GM18868 (cell line): ENCODE measurements around the gene KIRREL3.

Source experiments
- ATAC-seq: cut with Tn5 transposase; IDR thresholded peaks from one replicate; pipeline ENCODE4 v1.9.1; 2021; ENCODE audit warnings: mild to moderate bottlenecking, moderate library complexity; ENCODE audit not compliant: unreplicated experiment

Gene KIRREL3

DNA sequence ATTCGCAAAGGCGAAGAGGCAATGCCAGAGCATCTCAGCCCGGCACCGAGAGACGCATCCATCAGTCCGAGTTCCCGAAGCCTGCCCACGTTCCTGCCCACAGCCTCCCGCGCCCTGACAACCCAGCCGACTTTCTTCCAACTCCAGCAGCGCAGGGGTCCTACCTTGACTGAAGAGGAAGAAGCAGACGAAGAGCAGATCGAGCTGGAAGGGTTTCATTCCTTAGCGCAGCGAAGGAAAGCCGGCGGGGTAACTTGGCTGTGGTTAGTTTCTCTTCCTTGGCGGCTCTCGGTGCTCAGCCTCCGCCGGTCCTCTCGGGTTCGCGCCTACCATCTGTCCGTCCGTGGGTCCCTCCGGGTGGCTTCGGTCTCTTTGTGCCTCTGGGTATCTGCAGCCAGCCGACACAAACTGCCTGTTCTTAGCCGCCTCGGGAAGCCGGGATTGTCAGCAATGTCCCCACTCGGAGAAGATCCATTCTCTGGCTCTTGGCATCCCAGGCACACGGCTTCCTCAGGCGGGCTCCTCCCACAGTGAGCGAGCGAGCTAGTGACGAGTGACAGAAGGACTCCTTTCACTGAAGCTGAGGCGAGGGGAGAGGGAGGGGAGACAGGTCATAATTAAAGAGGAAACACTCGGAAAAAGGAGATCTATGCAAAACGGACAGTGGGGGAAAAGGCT lies at the start of gene KIRREL3:
Gene KIRREL3, minus strand, starts transcription at position 480 of the 678 bp plus-strand sequence.
- ATAC-seq = no peak

DNA sequence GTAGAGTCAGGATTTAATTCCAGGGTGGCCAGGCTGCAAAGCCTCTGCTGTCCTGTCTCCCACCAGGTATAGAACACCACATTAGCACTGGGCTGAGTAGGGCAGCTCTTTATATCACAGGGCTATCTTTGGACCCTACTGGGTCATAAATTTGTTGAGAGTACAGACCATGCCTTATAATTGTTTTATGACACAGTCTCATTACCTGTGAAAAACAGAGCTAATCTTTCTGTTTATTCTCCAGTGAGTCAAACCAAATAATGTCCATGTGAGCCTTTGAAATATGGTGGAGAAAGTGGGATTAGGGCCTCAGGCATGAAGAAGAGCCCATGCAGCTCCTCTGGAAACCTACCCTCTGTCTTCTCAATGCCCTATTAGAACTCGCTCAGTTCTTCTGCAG lies 49.6 kb upstream of the KIRREL3 start:
- ATAC-seq = no peak

DNA sequence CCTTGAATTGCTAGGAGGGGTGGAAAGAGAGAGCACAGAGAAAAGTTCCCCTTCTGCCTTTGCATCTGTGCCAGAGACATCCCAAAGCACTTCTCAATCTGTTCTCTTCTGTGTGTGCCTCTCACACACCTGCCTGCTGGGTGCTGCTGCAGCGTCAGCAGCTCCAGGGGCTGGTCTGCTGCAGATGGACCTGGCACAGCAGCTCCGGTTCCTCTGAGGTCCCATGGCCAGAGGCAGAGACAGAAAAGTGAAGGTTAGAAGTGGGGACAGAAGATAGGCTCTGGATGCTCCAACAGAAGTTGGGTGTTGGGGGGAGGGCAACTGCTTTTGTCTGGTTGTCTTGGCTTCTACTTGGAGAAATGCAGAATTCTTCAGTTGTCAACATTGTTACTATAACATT lies 48.9 kb upstream of the KIRREL3 start:
- ATAC-seq = no peak

DNA sequence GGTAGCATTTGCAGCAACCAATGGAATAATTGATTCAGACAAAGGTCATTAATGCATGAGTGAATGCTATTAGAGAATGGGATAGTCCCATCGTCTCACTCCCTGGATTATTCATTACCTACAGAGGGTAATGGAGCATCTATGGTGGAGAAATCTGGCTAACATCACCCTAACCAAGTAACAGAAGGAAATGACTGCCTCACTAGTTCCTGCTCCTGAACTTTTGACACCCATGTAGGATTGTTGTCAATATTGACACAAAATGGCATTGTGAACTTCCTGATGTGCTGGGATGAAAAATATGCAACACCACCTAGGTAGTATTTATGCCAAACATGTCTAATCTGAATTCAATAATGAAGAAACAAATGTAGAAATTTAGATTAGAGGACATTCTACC lies 44.0 kb upstream of the KIRREL3 start:
- ATAC-seq = no peak

DNA sequence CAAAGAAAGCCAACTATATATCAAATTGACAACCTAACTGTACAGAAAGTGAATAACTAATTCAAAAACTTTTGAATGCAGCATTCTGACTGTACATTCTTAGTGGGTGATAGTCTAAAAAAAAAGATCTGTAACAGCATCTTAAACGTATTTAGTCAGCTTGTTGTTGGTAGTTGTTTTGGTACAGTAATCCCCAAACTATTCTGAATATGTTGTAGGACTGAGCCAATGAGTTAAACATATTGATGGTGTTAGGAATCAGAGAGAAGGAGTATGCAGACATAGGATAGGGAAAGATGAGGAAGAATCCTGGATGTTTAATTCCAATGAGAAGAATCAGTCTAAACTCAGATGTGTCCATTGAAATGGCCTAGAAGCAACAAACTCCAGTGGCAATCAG lies 41.9 kb upstream of the KIRREL3 start:
- no peak for ATAC-seq

DNA sequence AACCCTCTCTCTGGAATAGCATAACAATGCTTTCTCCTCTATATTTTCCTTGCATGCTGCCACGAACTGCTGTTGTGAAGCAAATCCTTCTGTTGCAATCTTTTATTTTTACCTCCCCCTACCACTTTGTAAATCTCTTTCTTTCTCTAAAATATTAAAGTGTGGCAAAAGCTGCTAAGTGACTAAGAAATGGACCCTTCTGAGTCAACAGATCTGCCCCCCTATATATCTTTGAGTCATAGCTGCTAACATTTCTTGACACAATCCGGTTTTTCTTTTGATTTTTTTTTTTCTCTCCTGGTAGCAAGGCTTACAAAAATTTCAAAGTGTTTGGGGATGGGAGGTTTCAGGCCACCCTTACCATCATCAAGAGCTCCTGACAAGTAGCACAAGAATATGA lies 39.0 kb upstream of the KIRREL3 start:
- ATAC-seq = no peak

DNA sequence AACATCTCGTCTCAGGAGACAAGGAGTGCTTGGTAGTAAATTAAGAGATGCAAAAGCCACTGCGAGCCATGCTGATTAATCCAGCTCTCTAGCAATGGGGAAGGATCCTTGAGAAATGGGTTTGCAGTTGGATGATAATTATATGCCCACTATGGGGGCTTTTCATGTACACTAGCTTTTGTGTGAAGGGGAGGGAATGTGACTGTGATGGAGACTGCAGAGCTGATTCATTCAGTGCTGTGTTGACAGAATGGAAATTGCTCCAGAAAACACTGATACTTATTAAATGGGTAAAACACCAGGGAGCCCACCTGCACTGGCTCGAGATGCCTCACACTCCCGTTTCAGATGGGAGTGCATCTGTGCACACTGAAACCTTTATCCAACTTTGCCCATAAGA lies 37.0 kb upstream of the KIRREL3 start:
- ATAC-seq = no peak

DNA sequence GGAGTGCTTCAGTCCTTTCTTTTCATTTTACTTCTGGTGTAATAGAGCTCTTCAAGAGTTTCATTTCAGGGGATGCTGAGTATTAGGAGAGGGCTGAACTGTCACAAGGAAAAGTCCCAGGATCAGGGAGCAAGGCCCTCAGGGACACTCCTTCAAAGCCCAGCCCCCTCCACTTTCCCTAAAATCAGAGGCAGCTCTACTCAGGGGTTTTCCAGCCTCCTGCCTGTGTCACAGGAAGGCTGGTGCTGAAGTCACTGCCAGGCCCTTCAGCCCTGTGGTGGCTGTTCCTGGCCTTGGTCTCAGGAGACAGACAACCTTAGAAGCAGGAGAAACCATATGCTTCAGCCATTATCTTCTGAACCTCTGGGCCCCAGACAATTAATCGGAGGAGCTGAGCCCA lies 36.4 kb upstream of the KIRREL3 start:
- no peak for ATAC-seq

DNA sequence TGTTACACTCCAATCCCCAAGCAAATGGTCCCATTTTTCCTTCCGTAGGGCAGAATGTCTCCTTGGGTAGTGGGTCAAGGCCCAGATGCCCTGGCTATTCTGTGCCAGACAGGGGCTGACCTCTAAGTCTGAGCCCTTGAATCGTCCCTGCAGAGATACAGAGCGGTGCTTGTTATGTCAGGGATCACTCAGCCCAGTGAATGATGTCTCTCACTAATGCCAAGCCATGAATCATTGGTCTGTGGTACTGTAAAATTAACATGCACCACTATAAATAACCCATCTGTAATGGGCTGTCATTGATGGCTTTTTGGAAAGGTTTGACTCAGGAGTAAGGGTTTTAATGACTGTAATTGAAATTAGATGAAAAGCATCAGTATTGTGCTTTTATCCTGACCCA lies 35.3 kb upstream of the KIRREL3 start:
- no peak for ATAC-seq

DNA sequence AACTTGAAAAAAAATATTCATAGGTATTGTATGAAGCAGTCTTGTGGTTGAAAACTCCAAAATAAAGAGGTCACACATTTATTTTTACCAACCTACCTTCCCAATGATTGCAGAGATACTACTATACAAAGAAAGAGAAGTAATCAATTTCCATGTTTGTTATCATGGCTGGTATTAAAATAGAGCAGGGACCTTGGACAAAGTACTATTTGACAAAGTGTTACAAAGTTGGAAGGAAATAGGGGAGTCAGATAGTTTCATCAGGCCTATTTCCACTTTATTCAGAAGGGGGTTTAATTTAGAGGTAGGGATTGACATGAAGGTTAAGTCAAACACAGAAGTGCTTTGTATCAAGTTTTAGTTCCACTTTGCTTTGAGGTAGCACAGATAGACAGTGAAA lies 34.4 kb upstream of the KIRREL3 start:
- ATAC-seq = no peak

DNA sequence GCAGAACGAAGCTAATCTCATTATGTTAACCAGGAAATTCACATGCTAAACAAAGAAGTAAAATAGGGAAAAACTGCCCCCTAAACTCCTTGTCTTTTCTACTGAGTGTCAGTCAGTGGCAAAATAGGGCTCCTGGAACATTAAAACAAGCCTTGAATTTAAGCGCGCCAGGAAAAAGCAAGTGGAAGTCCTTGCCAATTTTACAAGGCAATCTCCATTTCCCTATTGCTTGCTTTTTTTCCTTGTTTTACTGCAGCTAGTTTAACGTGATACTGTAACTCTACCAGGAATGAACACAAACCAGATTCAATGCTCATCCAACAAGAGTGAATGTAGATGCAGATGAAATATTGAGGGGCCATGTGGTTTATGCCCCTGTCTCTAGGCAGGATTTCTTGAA lies 28.1 kb upstream of the KIRREL3 start:
- no peak for ATAC-seq

DNA sequence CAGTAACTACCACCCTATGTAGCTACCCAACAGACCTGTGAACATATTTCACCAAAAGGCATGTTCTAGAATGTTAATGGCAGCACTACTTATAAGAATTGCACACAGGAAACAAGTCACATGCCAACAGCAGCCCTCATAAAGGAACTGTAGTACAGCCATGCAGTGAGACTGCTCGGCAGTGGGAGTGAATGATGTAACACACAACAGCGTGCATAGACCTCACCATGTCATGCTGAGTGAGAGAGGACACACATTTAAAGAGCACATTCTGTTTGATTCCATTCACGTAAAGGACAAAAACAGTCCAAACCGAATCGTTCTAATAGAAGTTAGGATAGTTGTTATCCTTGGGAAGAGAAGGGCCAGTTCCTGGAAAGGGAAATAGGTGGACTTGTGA lies 27.2 kb upstream of the KIRREL3 start:
- ATAC-seq = no peak

DNA sequence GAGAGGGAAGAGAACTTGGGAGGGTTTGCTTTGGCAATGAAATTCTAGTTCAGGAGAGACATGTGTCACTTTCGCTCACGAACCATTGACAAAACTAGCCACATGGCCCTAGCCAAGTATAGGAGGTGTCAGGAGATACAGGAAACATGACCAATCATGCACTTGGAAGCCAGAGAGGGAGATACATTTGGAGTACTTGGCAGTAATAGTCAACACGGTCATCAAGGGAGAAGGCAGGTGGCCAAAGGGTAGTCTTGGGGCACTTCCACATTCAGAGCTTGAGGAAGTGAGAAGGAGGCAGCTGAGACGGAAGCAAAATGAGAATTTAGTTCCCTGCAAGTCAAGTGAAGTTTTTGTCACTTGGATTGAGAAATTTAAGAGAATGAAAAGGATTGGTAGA lies 26.4 kb upstream of the KIRREL3 start:
- ATAC-seq = no peak

DNA sequence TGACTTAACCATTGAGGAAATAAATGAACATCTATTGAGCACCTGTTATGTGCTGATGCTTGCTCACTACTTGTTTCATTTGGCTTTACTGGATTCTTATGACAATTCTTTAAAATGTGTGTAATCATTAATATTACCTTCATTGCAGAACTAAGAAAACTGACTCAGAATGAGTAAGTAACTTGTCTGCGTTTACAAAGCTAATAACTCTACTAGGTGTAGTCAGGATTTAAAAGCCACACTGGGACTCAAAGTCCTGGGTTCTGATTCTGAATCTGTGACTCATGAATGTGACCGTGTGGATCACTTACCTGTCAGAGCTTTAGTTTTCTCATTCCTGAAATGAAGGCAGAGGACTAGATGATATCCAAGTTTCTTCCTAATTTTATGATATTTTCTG lies 23.4 kb upstream of the KIRREL3 start:
- no peak for ATAC-seq

DNA sequence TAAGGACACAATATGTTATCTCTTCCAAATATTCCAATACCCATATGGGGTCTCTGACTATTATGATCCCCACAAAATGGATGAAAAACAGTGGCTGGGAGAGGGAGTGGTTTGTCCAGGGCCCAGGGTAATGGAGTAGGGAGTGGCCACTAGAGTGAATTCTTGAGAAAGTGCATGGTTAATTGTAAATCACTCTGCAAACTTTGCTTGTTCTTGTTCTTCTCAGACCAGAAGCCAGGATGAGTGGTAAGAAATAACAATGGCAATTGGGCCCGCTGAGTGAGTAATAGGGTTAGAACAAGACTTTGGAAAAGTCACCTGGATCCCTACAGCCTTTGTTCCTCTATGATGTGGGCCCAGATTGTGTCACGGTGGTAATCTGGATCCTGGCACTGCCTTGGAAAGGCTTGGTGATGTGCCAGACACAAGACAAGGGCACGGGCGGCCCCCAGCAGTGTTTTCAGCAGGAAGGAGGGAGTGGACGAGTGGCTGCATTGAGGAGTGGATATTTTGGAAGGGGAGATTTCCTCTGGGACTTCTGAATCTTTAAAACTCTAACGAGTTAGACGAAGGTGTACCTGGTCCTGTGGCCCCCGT lies 18.2 kb upstream of the KIRREL3 start:
- ATAC-seq = no peak

DNA sequence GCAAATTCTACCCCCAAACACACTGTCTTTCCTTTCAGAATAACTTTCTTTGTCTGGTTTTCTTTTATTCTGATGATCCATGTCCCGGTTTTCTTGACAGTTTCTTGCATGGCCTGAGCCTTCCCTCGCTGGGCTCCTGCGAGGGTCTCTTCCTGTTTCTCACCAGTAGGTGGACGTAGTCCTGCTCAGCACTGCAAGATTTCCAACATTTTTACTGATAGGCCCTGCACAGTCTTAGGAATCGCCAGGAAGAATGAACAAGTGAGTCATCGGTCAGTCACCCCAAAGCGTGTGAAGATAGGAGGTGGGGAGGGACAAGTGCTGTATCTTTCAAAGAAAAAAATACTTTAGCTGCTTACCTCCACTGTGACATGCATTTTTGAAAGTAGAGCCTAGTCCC lies 16.9 kb upstream of the KIRREL3 start:
- ATAC-seq = no peak

DNA sequence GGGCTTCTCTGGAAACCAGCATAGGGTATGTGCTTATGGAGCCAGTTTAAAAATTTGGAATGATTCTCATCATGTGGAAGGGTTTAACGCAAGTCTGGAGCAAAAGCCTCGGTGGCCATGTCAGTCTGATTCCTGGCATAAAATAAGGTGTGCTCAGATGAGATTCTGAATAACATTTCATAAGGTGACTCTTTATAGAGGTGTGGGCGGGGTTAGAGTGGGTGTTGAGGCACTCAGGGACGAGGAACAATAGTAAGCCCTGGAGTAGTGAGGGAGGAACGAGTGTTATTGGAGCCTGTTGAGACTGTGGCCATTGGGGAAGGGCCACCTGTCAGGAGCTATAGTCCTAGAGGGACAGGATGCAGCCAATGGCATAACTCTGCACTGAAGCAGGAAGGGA lies 13.0 kb upstream of the KIRREL3 start:
- no peak for ATAC-seq

DNA sequence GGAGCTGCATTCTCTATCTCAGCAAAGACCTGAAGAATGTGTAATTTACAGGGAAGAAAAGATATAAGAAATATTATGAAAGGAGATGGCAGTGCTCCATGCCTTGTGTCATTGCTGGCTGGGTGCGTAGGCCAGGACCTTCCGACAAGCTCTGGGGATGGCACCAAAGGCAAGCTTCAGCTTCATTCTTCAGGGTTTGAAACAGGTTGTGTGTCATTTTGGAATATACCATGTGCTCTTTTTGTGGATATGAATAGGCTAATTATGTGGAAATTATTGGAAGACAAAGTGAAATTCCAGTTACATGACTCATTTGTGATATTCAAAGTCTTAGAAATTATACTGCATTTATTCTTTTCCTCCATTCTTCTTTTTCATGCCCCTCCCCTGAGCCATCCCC lies 5.7 kb upstream of the KIRREL3 start:
- no peak for ATAC-seq

DNA sequence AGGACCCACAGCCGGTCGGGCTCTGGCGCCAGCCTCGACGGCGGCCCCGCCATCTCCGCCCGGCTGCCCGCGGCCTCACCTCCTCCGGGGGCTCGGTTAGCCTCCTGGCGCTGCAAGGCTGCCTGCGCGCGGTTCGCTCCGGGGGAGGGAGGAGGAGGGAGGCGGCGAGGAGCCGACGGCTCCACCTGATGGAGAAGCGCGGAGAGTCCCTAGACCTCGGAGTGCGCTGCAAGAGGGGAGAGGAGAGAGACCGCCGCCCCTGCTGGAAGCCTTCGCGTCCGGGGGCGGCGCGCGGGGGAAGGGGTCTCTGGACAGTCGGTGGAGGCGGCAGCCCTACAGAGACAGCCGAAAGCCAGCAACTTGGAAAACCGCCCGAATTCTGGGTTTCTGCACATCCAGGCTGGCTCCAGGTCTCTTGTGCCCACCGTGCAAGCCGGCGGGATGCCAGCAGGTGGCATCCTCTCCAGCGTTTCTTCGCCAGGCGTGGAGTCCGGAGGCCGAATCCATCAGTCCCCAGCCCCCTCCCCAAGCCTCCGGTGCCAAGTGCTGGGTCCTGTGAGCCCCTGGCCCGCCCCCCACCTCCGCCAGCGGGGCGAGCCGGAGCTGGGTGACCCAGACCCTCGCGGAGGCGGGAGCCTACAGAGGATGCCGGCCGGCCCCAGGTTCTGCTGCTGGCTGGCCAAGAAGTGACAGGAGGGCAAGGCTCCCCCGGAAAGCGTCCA lies 2.9 kb upstream of the KIRREL3 start:
- no peak for ATAC-seq

DNA sequence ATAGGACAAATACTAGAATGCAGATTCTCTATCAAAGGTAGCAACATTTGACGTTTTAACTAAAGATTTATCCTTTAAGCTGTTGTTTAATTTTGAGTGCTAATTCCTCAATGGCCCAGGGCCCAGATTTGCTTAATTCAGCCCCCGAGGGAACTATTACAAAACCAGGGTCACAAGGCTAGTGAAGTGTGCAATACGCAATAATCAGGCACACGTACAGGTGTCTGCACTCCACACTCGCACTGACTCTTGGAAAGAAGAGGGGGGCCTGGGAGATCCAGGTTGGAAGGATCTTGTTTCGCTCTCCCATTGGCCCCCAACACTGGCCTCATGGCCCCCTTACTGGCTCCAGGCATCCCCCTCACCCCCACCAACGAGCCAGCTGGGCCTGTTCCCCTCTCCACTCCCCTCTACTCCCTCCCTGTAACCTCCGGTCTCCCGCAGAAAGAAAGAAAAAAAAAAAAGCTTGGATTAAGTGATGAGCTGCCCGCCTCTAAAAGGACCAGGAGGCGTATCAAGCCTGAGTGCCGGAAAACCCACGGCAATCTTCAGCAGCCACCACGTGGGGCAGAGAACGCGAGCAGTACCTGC lies 2.2 kb upstream of the KIRREL3 start:
- ATAC-seq = no peak

DNA sequence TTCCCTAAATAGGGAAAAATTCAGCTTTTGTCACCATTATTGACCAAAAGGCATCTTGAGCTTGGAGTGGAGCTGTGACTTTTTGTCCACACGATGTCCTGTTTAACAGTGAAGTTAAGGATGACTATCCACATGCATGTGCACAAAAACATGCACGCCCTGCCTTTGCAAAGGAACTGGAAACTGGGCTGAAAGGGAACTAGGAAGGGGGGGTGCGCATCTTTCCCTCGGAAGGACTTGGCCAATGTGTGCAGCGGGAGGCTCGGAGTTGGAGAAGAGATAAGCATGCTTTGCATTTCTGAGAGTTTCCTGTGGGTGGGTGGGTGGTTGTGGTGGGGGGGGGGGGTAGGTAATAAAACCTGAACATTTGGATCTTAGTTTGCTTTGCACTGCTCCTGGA lies 411 bp upstream of the KIRREL3 start:
- no peak for ATAC-seq

DNA sequence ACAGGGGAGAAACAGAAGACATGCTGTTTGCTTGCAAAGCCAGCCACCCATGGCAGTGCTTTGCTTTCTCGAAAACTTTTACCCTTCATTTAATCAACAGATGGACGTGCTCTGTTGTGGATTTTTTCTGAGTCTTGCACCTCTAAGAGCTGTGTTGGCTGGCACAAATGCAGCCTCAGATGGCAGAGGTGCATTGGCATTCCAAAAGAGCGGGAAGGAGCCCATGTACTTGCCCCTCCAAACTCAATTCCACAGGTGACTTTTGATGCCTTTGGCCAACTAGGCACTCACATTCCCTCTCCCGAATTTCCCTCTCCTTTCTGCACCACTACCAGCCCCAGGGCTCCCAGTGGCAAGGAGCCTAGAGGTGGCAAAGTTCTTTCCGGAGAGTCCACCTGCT lies 1.2 kb downstream of the KIRREL3 start:
- no peak for ATAC-seq
